SK-N-SH (cell line): ENCODE measurements around the gene ACOXL. TPM values are rescaled to one million over a fixed set of nuclear protein-coding genes. Genes with fewer than 3 reads are reported as not detected.
A peak's percentile ranks its signal among the peaks of the same experiment; 100 is the strongest.

ENCODE experiments used
- CTCF ChIA-PET: fragments of 300-600, 350-600 bp; formaldehyde crosslinking; extraction: SDS; loops from one replicate; lab custom pipeline; 2021; lab: Yijun Ruan, JAX
- POLR2A ChIA-PET: fragments of 350-600 bp; sonication (Branson Sonifier 250); formaldehyde crosslinking; extraction: SDS; loops from one replicate; lab custom pipeline; 2020; ENCODE audit warnings: antibody characterized with exemption, inconsistent platforms; lab: Yijun Ruan, JAX
- DNase-seq: peaks from one replicate; pipeline ENCODE4 v3.0.0; 2012
- H2AFZ ChIP-seq: fragments of 200-600 bp; sonication (generic); 2 replicates; pipeline ENCODE4 v1.8.1; 2016; ENCODE audit warnings: antibody characterized with exemption, mild to moderate bottlenecking, low read depth
- H3F3A ChIP-seq: fragments of 200-600 bp; sonication (generic); replicated peaks from 2 replicates; pipeline ENCODE3; 2016; ENCODE audit warnings: antibody characterized with exemption, mild to moderate bottlenecking; ENCODE audit not compliant: insufficient read depth
- H3K27ac ChIP-seq, 2 experiments: fragments of 200-500 bp in 1 of 2; fragments of 200-600 bp in 1 of 2; sonication (Bioruptor generic) in 1 of 2; sonication (generic), shearing (Covaris generic) in 1 of 2; 2 replicates each; pipeline versions ENCODE4 v1.5.1 to v1.6.1; 2014 to 2016; ENCODE audit warnings: low read depth in 2 of 2, inconsistent platforms in 1 of 2, low read length in 1 of 2, mild to moderate bottlenecking in 1 of 2, mixed read lengths in 1 of 2
- H3K27me3 ChIP-seq: fragments of 200-600 bp; sonication (generic), shearing (Covaris generic); 2 replicates; pipeline ENCODE4 v1.6.1; 2016; ENCODE audit warnings: mixed run types; ENCODE audit not compliant: insufficient read depth
- H3K36me3 ChIP-seq, 2 experiments: fragments of 200-500 bp in 1 of 2; fragments of 200-600 bp in 1 of 2; sonication (Bioruptor generic) in 1 of 2; sonication (generic) in 1 of 2; replicated peaks in 1 of 2; 2 replicates each; pipeline versions ENCODE3 to v1.5.1; 2014 to 2016; ENCODE audit warnings: low read length in 1 of 2, mild to moderate bottlenecking in 1 of 2; ENCODE audit not compliant: insufficient read depth in 2 of 2, control insufficient read depth in 1 of 2
- H3K4me1 ChIP-seq, 2 experiments: fragments of 200-500 bp in 1 of 2; fragments of 200-600 bp in 1 of 2; sonication (Bioruptor generic) in 1 of 2; sonication (generic), shearing (Covaris generic) in 1 of 2; 2 replicates each; pipeline versions ENCODE4 v1.5.1 to v1.6.1; 2014 to 2016; ENCODE audit warnings: low read depth in 1 of 2, low read length in 1 of 2, mixed run types in 1 of 2; ENCODE audit not compliant: insufficient read depth in 2 of 2, control insufficient read depth in 1 of 2
- H3K4me2 ChIP-seq: fragments of 200-600 bp; sonication (generic), shearing (Covaris generic); 2 replicates; pipeline ENCODE4 v1.6.1; 2017; ENCODE audit warnings: mixed run types
- H3K4me3 ChIP-seq, 2 experiments: fragments of 200-500 bp in 1 of 2; fragments of 200-600 bp in 1 of 2; sonication (Bioruptor generic) in 1 of 2; sonication (generic), shearing (Covaris generic) in 1 of 2; 2 replicates each; pipeline versions ENCODE4 v1.5.1 to v1.8.1; 2014 to 2016; ENCODE audit warnings: low read depth in 2 of 2, inconsistent platforms in 1 of 2, low read length in 1 of 2, mild to moderate bottlenecking in 1 of 2, mixed read lengths in 1 of 2, moderate library complexity in 1 of 2
- H3K79me2 ChIP-seq: fragments of 200-600 bp; sonication (generic); 2 replicates; pipeline ENCODE4 v1.8.1; 2017; ENCODE audit warnings: mild to moderate bottlenecking; ENCODE audit not compliant: insufficient read depth
- H3K9ac ChIP-seq: fragments of 200-600 bp; sonication (generic); 2 replicates; pipeline ENCODE4 v1.6.1; 2017; ENCODE audit warnings: mixed run types
- H3K9me2 ChIP-seq: fragments of 200-600 bp; sonication (generic); 2 replicates; pipeline ENCODE4 v1.6.1; 2017; ENCODE audit warnings: mixed run types
- H3K9me3 ChIP-seq: fragments of 200-600 bp; sonication (generic); 2 replicates; pipeline ENCODE4 v1.6.1; 2017; ENCODE audit warnings: mixed run types, mild to moderate bottlenecking, moderate library complexity
- H4K20me1 ChIP-seq: fragments of 200-600 bp; sonication (generic); 2 replicates; pipeline ENCODE4 v1.6.1; 2017; ENCODE audit warnings: mild to moderate bottlenecking, mixed run types; ENCODE audit not compliant: insufficient read depth
- CHD2 ChIP-seq: fragments of 150-350 bp; IDR thresholded peaks from 2 replicates; pipeline ENCODE4 v1.6.1; 2018; ENCODE audit warnings: low read length; ENCODE audit not compliant: partially characterized antibody
- ELF1 ChIP-seq: IDR thresholded peaks from 2 replicates; pipeline ENCODE4 v1.4.0; 2012
- EP300 ChIP-seq, 2 experiments: IDR thresholded peaks; 2 replicates each; pipeline versions ENCODE4 v1.4.0 to v1.6.1; 2012; ENCODE audit warnings: borderline replicate concordance in 1 of 2, low read depth in 1 of 2, low read length in 1 of 2
- EZH2phosphoT487 ChIP-seq: fragments of 200-600 bp; sonication (generic); IDR thresholded peaks from 2 replicates; pipeline ENCODE4 v1.6.1; 2017; ENCODE audit warnings: low read depth, mixed run types, mild to moderate bottlenecking, antibody characterized with exemption, moderate library complexity, borderline replicate concordance
- FOSL2 ChIP-seq: IDR thresholded peaks from 2 replicates; pipeline ENCODE4 v1.4.0; 2012; ENCODE audit warnings: low read depth, mild to moderate bottlenecking, moderate library complexity, borderline replicate concordance
- FOXJ3 ChIP-seq: sonication (generic); formaldehyde crosslinking; IDR thresholded peaks from 2 replicates; pipeline ENCODE4 v1.5.1; 2020; ENCODE audit warnings: mild to moderate bottlenecking, missing genetic modification reagents
- FOXM1 ChIP-seq: IDR thresholded peaks from 2 replicates; pipeline ENCODE4 v1.4.0; 2012; ENCODE audit warnings: low read depth, mild to moderate bottlenecking
- GABPA ChIP-seq: IDR thresholded peaks from 2 replicates; pipeline ENCODE4 v1.4.0; 2012; ENCODE audit warnings: low read depth, mild to moderate bottlenecking
- JUND ChIP-seq: IDR thresholded peaks from 2 replicates; pipeline ENCODE4 v1.4.0; 2012
- MXI1 ChIP-seq: IDR thresholded peaks from 2 replicates; pipeline ENCODE4 v1.6.1; 2012; ENCODE audit warnings: mild to moderate bottlenecking, low read depth, low read length, improper control_type of control experiment
- NFIC ChIP-seq: IDR thresholded peaks from 2 replicates; pipeline ENCODE4 v1.4.0; 2012; ENCODE audit warnings: borderline replicate concordance
- NRF1 ChIP-seq: IDR thresholded peaks from 2 replicates; pipeline ENCODE4 v1.6.1; 2012; ENCODE audit warnings: low read depth, mild to moderate bottlenecking, low read length
- POLR2AphosphoS5 ChIP-seq: IDR thresholded peaks from 2 replicates; pipeline ENCODE4 v1.6.1; 2012; ENCODE audit warnings: low read depth, low read length
- SMC3 ChIP-seq: IDR thresholded peaks from 2 replicates; pipeline ENCODE4 v1.6.1; 2012; ENCODE audit warnings: low read depth, low read length, improper control_type of control experiment
- TAF1 ChIP-seq: IDR thresholded peaks from 2 replicates; pipeline ENCODE4 v1.6.1; 2012; ENCODE audit warnings: low read depth, mild to moderate bottlenecking, low read length, moderate library complexity, borderline replicate concordance
- YY1 ChIP-seq: IDR thresholded peaks from 2 replicates; pipeline ENCODE4 v1.4.0; 2012; ENCODE audit warnings: low read depth, mild to moderate bottlenecking
- WGBS: methylation state at CpG from one replicate; pipeline ENCODE4 v1.1.6; 2017; ENCODE audit warnings: low lambda C conversion rate; 5-methylcytosine and 5-hydroxymethylcytosine counted together
- polyA plus RNA-seq, 3 experiments: library from polyadenylated mRNA; depleted of rRNA; stranded (reverse); fragments of >200 nt; gene quantifications; 2 replicates each; pipeline ENCODE4 v1.2.3, GENCODE V29; 2012
- TF ChIP-seq, protein P1 (sequence below): IDR thresholded peaks from 2 replicates; pipeline ENCODE4 v1.4.0; 2012; ENCODE audit warnings: low read depth, borderline replicate concordance
- TF ChIP-seq, protein P2 (sequence below): IDR thresholded peaks from 2 replicates; pipeline ENCODE4; 2012
- TF ChIP-seq, protein P3 (sequence below): IDR thresholded peaks from 2 replicates; pipeline ENCODE4 v1.4.0; 2012; ENCODE audit warnings: low read depth

The ACOXL gene
- polyA plus RNA-seq, 1 of the 3 experiments (the other 2 are of a cell fraction): not detected

DNA sequence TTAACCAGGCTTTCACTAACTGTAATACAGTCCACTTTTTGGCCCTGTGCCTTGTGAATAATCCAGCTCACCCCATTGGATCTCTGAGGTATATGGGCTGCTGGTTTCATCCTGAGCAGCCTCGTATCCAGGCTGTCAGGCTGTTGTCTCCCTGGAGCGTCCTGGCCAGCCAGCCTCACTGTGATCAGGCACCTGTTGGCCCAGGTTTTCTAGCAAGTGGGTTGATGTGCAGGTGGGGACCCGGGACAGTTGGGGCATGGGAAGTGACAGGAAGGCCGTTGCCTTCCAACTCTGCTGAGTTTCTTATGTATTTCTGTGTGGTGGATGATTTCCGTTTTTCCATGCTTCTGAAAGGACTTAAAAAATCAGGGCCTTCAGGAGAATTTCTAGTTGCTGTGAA, 132.4 kb downstream of the ACOXL start:
- ChIA-PET POLR2A (no interaction called here), CTCF (no interaction called here)
- TF ChIP-seq FOXJ3 (CRISPR knock-in tag) (no peak), EP300 (IDR thresholded peaks at IDR 0.05; ENCODE audit: borderline replicate concordance in 1 of 2, low read depth in 1 of 2, low read length in 1 of 2) (no peak), FOSL2 (no peak), SMC3 (no peak), YY1 (no peak), CHD2 (no peak), TAF1 (no peak), ELF1 (no peak), NRF1 (no peak), GABPA (no peak), JUND (no peak), POLR2AphosphoS5 (no peak), EZH2phosphoT487 (no peak), FOXM1 (no peak), MXI1 (no peak)
- TF ChIP-seq, protein P1, sequence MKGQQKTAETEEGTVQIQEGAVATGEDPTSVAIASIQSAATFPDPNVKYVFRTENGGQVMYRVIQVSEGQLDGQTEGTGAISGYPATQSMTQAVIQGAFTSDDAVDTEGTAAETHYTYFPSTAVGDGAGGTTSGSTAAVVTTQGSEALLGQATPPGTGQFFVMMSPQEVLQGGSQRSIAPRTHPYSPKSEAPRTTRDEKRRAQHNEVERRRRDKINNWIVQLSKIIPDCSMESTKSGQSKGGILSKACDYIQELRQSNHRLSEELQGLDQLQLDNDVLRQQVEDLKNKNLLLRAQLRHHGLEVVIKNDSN: no peak
- TF ChIP-seq, protein P2, sequence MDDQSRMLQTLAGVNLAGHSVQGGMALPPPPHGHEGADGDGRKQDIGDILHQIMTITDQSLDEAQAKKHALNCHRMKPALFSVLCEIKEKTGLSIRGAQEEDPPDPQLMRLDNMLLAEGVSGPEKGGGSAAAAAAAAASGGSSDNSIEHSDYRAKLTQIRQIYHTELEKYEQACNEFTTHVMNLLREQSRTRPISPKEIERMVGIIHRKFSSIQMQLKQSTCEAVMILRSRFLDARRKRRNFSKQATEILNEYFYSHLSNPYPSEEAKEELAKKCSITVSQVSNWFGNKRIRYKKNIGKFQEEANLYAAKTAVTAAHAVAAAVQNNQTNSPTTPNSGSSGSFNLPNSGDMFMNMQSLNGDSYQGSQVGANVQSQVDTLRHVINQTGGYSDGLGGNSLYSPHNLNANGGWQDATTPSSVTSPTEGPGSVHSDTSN: no peak
- TF ChIP-seq, protein P3, sequence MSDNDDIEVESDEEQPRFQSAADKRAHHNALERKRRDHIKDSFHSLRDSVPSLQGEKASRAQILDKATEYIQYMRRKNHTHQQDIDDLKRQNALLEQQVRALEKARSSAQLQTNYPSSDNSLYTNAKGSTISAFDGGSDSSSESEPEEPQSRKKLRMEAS: no peak
- no peak overlapping the region for H3K4me3 ChIP-seq
- H3K36me3 ChIP-seq: no peaks in the 10 kb centered on the region
- no peaks in the 10 kb centered on the region for H3K9me3 ChIP-seq
- peaks cover 19% of the 10 kb centered on the region for H3K27me3 ChIP-seq
- no peak for DNase-seq
- no peaks in the 10 kb centered on the region for H3K9me2 ChIP-seq
- 34% methylated on average over 5 of the region's 5 CpGs for WGBS
- H4K20me1 ChIP-seq: no peaks in the 10 kb centered on the region
- no peaks in the 10 kb centered on the region for H3F3A ChIP-seq
- no peak overlapping the region for H2AFZ ChIP-seq
- H3K4me1 ChIP-seq: peaks cover 0 to 9% of the 10 kb centered on the region in 2 experiments; a peak in 1 of 4 replicates
- H3K27ac ChIP-seq: no peak overlapping the region
- H3K4me2 ChIP-seq: peak overlapping the region; percentile 37; the same call in 1 of the 2 replicates
- no peak overlapping the region for H3K9ac ChIP-seq
- no peaks in the 10 kb centered on the region for H3K79me2 ChIP-seq

DNA sequence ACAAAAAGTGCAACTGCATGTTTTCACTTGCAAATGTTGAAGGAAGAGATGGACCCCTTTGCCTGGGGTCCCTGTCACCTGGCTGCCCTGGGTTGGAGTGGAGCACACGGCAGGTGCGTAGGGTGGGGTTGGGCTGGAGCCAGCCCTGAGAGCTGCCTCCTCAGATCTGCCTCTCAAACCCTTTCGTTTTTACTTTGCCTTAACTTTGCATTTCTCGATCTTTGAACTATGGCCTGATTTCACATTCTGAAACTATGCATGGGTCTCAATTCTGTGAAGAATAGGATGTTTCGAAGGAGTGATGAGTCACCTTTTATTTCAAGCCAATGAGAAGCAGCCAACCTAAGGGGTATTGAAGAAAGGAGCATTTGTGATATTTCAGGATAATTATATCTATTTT, 132.8 kb downstream of the ACOXL start:
- H3K9me2 ChIP-seq: no peaks in the 10 kb centered on the region
- H3K4me1 ChIP-seq: peaks cover 0 to 12% of the 10 kb centered on the region in 2 experiments; a peak in 1 of 4 replicates
- H3K4me3 ChIP-seq: no peak overlapping the region
- H3K27me3 ChIP-seq: peaks cover 15% of the 10 kb centered on the region
- H3K36me3 ChIP-seq: no peaks in the 10 kb centered on the region
- 58% methylated on average over 5 of the region's 5 CpGs for WGBS
- ChIA-PET CTCF (no interaction called here), POLR2A (no interaction called here)
- no peaks in the 10 kb centered on the region for H4K20me1 ChIP-seq
- H3K9me3 ChIP-seq: no peaks in the 10 kb centered on the region
- DNase-seq: no peak
- H3K79me2 ChIP-seq: no peaks in the 10 kb centered on the region
- no peaks in the 10 kb centered on the region for H3F3A ChIP-seq
- peak overlapping the region; percentile 37; the same call in 1 of the 2 replicates for H3K4me2 ChIP-seq
- no peak overlapping the region for H3K9ac ChIP-seq
- no peak for TF ChIP-seq NFIC
- TF ChIP-seq, protein P1: no peak
- H3K27ac ChIP-seq: no peak overlapping the region
- no peak overlapping the region for H2AFZ ChIP-seq
